ENCODE measurements around the gene CPB1. TPM values are rescaled to one million over a fixed set of nuclear protein-coding genes. Genes with fewer than 3 reads are reported as not detected.

Gene CPB1
- total and polyA plus RNA-seq, 4 donors, result 0.20 to 0.75 (median 0.57) TPM; not detected in 1

- Histone ChIP-seq H3K9me3 (ENCODE audit: control insufficient read depth in 4 of 4, low read length in 3 of 4) (no peaks in the 10 kb centered on the region), H3K4me3 (ENCODE audit: low read depth in 1 of 3, low read length in 3 of 3) (no peak overlapping the region), H3K27ac (ENCODE audit: low read depth in 1 of 2, low read length in 2 of 2) (no peak overlapping the region), H3K4me1 (ENCODE audit: control insufficient read depth in 4 of 4, insufficient read depth in 4 of 4, low read length in 3 of 4) (no peaks in the 10 kb centered on the region), H3K27me3 (ENCODE audit: control insufficient read depth in 4 of 4, insufficient read depth in 4 of 4, low read length in 3 of 4) (no peaks in the 10 kb centered on the region), H3K36me3 (ENCODE audit: control insufficient read depth in 4 of 4, insufficient read depth in 3 of 4, low read depth in 1 of 4, low read length in 3 of 4) (no peaks in the 10 kb centered on the region), H3K9ac (ENCODE audit: low read depth in 1 of 2, low read length in 2 of 2) (no peak overlapping the region)
- TF ChIP-seq TAF1 (conservative IDR thresholded peaks at IDR 0.05) (no peak), SP1 (IDR thresholded peaks at IDR 0.05) (no peak), CTCF (IDR thresholded peaks at IDR 0.05; ENCODE audit: low read depth, low read length, missing input control) (no peak), HNF4G (IDR thresholded peaks at IDR 0.05) (no peak), NR2F2 (IDR thresholded peaks at IDR 0.05) (no peak), HNF4A (conservative IDR thresholded peaks at IDR 0.05) (no peak), JUND (IDR thresholded peaks at IDR 0.05) (no peak), FOXA1 (IDR thresholded peaks at IDR 0.05) (no peak), GABPA (IDR thresholded peaks at IDR 0.05 in 1 of 2, conservative IDR thresholded peaks at IDR 0.05 in 1 of 2) (no peak), MAX (IDR thresholded peaks at IDR 0.05) (no peak)
- no peak for DNase-seq (ENCODE audit: low spot score)
- WGBS, result 86% methylated on average over 11 of the region's 11 CpGs
These were observed 12.1 kb upstream of the CPB1 start for GRCh38 chr3:148815316-148816110.

DNA sequence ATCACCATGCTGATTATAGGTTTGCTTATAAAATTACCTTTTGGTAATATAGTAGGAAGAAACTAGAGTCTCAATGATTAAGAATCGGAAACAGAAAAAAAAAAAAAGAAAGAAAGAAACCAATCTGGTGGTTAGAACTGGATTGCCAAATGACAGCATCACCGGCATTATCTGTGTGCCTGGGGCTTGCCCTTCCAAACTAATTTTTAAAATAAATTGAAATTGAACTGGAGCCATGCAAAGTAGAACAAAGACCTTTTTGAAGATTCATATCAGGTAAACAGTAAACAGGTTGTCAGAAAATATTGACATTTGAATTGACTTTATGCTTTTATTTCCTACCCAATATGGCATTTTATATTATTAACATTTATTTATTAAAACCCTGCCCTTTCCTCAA is 11.2 kb upstream of the CPB1 start:
- 88% methylated on average over 2 of the region's 2 CpGs for WGBS

More for the DNA sequence above, 11.2 kb upstream of the CPB1 start:
- H3K9me3 ChIP-seq (ENCODE audit: control insufficient read depth in 4 of 4, low read length in 3 of 4), result no peaks in the 10 kb centered on the region
- H3K27ac ChIP-seq (ENCODE audit: low read depth in 1 of 2, low read length in 2 of 2), result no peak overlapping the region
- no peak overlapping the region for H3K4me3 ChIP-seq (ENCODE audit: low read depth in 1 of 3, low read length in 3 of 3)
- no peaks in the 10 kb centered on the region for H3K27me3 ChIP-seq (ENCODE audit: control insufficient read depth in 4 of 4, insufficient read depth in 4 of 4, low read length in 3 of 4)
- no peaks in the 10 kb centered on the region for H3K36me3 ChIP-seq (ENCODE audit: control insufficient read depth in 4 of 4, insufficient read depth in 3 of 4, low read depth in 1 of 4, low read length in 3 of 4)
- no peak for DNase-seq (ENCODE audit: low spot score)
- no peak overlapping the region for H3K9ac ChIP-seq (ENCODE audit: low read depth in 1 of 2, low read length in 2 of 2)
- no peak for TF ChIP-seq NR2F2 (IDR thresholded peaks at IDR 0.05)
- no peak for TF ChIP-seq REST (IDR thresholded peaks at IDR 0.05)
- TF ChIP-seq FOXA1 (IDR thresholded peaks at IDR 0.05), result no peak
- no peak for TF ChIP-seq CTCF (IDR thresholded peaks at IDR 0.05; ENCODE audit: low read depth, low read length, missing input control)
- TF ChIP-seq MAX (IDR thresholded peaks at IDR 0.05), result no peak
- TF ChIP-seq, protein P1, sequence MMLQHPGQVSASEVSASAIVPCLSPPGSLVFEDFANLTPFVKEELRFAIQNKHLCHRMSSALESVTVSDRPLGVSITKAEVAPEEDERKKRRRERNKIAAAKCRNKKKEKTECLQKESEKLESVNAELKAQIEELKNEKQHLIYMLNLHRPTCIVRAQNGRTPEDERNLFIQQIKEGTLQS (IDR thresholded peaks at IDR 0.05), result no peak
- no peak for TF ChIP-seq TAF1 (conservative IDR thresholded peaks at IDR 0.05)
- TF ChIP-seq HNF4A (conservative IDR thresholded peaks at IDR 0.05), result no peak
- no peak for TF ChIP-seq FOXA2 (IDR thresholded peaks at IDR 0.05)
- TF ChIP-seq YY1 (IDR thresholded peaks at IDR 0.05), result no peak
- TF ChIP-seq ZBTB33 (IDR thresholded peaks at IDR 0.05), result no peak
- TF ChIP-seq JUND (IDR thresholded peaks at IDR 0.05), result no peak
- no peak for TF ChIP-seq SP1 (IDR thresholded peaks at IDR 0.05)
- no peak for TF ChIP-seq RAD21 (IDR thresholded peaks at IDR 0.05)
- no peak for TF ChIP-seq GABPA (IDR thresholded peaks at IDR 0.05 in 1 of 2, conservative IDR thresholded peaks at IDR 0.05 in 1 of 2)
- no peak for TF ChIP-seq HNF4G (IDR thresholded peaks at IDR 0.05)
- TF ChIP-seq RXRA (IDR thresholded peaks at IDR 0.05), result no peak
- no peak for TF ChIP-seq EGR1 (IDR thresholded peaks at IDR 0.05; ENCODE audit: low read depth in 2 of 2)
- H3K4me1 ChIP-seq (ENCODE audit: control insufficient read depth in 4 of 4, insufficient read depth in 4 of 4, low read length in 3 of 4), result no peaks in the 10 kb centered on the region

All from liver (tissue), 9 donors.